Measurements from ENCODE around the gene RMI2.

RMI2 gene

DNA sequence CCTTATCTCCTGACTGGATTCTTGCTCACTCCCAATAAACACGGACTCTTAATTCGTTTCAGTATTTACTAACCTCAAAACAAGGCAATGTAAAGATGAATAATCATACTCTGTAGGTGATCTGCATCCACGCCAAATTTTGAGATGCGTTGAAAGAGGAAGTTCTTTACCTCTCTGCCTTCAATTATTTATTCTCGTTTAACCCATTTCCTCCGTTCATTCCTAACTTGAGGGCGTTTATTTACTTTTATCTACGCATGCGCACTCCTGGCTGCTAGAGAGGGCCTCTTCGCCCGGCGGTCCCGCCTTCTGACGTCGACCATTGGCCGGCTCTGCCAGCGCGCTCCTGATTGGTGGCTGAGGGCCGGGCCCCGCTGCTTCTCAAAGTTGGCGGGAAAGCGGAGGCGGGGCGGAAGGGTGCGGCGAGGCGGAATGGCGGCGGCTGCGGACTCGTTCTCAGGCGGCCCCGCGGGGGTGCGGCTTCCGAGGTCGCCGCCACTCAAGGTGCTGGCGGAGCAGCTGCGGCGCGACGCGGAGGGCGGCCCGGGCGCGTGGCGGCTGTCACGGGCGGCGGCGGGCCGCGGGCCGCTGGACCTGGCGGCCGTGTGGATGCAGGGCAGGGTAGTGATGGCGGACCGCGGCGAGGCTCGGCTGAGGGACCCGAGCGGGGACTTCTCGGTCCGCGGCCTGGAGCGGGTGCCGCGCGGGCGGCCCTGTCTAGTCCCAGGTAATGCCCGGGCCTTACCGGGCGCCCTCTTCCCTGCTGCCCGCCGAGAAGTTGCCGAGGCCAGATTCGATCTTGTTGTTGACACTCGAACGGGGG, at the start of gene RMI2:
RMI2 (plus strand) TSS at position 420 of the 823 bp plus-strand sequence; CDS start at position 433, 13 bp downstream.
- H3K27ac ChIP-seq: peak within 1 kb of the TSS; percentile 75
- POLR2A ChIA-PET (ENCODE audit: low non-redundant PET): no interaction called here
- TF ChIP-seq, protein P1, sequence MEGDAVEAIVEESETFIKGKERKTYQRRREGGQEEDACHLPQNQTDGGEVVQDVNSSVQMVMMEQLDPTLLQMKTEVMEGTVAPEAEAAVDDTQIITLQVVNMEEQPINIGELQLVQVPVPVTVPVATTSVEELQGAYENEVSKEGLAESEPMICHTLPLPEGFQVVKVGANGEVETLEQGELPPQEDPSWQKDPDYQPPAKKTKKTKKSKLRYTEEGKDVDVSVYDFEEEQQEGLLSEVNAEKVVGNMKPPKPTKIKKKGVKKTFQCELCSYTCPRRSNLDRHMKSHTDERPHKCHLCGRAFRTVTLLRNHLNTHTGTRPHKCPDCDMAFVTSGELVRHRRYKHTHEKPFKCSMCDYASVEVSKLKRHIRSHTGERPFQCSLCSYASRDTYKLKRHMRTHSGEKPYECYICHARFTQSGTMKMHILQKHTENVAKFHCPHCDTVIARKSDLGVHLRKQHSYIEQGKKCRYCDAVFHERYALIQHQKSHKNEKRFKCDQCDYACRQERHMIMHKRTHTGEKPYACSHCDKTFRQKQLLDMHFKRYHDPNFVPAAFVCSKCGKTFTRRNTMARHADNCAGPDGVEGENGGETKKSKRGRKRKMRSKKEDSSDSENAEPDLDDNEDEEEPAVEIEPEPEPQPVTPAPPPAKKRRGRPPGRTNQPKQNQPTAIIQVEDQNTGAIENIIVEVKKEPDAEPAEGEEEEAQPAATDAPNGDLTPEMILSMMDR (conservative IDR thresholded peaks at IDR 0.05; ENCODE audit: low read depth): no peak
- CTCF ChIA-PET: interaction anchor here (0.7 kb wide), 1 partner anchor 69 kb away, joined by 6 read pairs; the partner anchor contains the start of gene PRM2
- DNase-seq (ENCODE audit: low spot score): peak; percentile 100

DNA sequence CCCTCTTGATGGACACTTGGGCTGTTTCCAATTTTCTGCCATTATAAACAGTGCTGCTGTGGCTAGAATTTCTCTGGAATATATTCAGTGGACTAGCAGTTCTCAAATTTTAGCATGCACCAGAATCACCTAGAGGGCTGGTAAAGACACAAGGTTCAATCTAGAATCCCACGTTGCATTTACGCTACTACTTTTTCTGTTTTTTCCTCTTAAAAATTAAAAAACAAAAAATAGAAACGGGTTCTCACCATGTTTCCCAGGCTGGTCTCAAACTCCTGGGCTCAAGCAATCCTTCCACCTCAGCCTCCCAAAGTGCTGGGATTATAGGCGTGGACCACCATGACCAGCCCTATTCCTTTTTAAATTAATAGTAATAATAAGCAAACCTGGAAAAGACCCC, 49.6 kb upstream of the RMI2 start:
- DNase-seq (ENCODE audit: low spot score): no peak
- TF ChIP-seq, protein P1 (conservative IDR thresholded peaks at IDR 0.05; ENCODE audit: low read depth): no peak
- ChIA-PET CTCF (no interaction called here), POLR2A (ENCODE audit: low non-redundant PET) (no interaction called here)
- H3K27ac ChIP-seq: no peak overlapping the region

DNA sequence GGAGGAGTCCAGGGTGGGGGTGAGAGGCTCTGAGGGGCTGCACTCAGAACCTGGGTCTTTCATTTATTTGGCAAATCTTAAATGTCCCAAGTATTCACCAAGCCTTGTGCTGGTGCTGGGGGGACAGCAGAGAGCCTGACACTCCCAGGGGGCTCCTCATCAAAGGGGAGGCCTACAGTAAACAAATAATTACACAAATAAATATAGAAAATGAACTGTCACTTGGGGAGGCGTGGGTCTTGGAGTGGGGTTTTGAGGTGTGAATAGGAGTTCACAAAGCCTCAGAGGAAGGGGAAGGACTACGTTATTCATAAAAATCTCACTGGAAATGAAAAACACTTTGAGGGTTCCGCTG, 48.9 kb upstream of the RMI2 start:
- no peak for DNase-seq (ENCODE audit: low spot score)
- ChIA-PET POLR2A (ENCODE audit: low non-redundant PET) (no interaction called here), CTCF (no interaction called here)
- no peak overlapping the region for H3K27ac ChIP-seq
- TF ChIP-seq, protein P1 (conservative IDR thresholded peaks at IDR 0.05; ENCODE audit: low read depth): no peak

DNA sequence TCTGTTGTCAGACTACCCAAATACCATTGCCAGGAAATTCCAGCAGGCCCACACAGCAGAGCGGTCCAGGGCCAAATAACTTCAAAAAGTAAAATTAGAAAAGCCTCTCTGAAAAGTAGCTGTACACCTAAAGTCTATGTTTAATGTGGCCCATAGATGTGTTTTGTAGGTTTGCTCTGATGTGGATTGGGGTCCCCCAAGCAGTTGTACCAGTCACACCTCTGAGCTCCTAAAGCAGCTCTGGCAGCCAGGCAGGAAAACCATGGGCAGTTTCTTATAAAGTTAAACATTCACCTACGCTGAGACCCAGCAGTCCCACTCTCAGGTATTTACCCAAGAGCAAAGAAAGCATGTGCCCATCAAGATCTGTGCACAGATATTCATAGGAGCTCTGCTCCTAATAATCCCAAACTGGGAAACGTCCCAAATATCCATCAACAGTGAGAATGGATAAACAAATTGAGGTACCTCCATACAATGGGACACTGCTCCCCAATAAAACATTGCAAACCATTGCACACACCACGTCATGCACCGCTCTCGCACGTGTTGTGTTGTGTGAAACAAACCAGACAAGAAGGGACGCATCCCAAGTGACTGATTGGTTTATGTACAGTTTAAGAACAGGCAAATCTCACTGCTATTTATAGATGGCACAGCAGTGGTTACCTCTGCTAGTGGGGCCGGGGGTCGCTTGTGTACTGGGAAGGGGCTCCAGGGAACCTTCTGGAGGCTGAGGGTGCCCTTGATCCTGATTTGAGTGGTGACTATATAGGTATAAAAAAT, 48.4 kb upstream of the RMI2 start:
- ChIA-PET CTCF (interaction anchor here (1.6 kb wide), 1 partner anchor 22 kb away, joined by 6 read pairs; no protein-coding TSS in a partner anchor), POLR2A (ENCODE audit: low non-redundant PET) (no interaction called here)
- peak overlapping the region; percentile 14; the same call in 1 of the 2 replicates for H3K27ac ChIP-seq
- TF ChIP-seq, protein P1 (conservative IDR thresholded peaks at IDR 0.05; ENCODE audit: low read depth): no peak
- DNase-seq (ENCODE audit: low spot score): no peak

DNA sequence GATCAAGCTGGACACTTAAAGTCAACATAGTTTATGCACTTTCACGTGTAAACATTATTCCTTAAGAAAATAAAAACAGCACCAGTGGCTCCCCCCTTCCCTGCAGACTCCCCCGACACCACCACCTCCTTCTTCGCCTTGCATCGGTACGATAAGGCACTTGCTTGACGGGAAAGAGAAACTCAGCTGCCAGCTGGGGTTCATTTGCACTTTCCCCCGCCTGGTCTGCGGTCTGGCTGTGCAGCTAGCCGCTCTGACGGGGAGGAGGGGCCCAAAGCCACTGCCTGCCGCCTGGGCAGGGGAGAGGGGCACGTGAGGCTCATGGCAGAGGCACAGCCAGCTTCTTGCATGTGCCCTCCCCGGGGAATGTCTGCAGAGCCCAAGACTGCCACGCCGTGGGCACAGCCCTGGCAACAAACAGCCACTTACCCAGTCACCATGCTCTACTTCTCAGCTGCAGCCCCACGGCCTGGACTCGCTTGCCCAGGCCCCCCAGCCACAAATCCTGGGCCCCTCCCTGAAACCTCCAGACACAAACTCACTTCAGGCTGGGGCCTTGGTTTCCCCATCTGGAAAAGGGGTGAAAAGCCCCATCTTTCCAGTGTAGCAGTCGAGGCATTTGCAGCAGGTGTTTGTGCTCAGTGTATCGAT, 47.6 kb upstream of the RMI2 start:
- no peak for DNase-seq (ENCODE audit: low spot score)
- CTCF ChIA-PET: interaction anchor here (0.7 to 1.6 kb wide), 2 partner anchors 22 to 42 kb away, joined by 3 to 6 read pairs; no protein-coding TSS in a partner anchor
- TF ChIP-seq, protein P1 (conservative IDR thresholded peaks at IDR 0.05; ENCODE audit: low read depth): no peak
- POLR2A ChIA-PET (ENCODE audit: low non-redundant PET): no interaction called here
- H3K27ac ChIP-seq: peak overlapping the region; percentile 14; the same call in 1 of the 2 replicates

Measured in RWPE1 (cell line).